ENCODE data around the gene PCDHGA4.

- TF ChIP-seq CTCF (IDR thresholded peaks at IDR 0.05) (no peak), POLR2A (IDR thresholded peaks at IDR 0.05) (no peak)
Measured at GRCh38 chr5:141351591-141351990, 3.2 kb upstream of the PCDHGA4 start.

Measured in adrenal gland (tissue), 5 donors.